AG04449 (cell line): Measurements from ENCODE around the gene MLH3.

Source experiments
- CTCF ChIA-PET: fragments of 350-600 bp; formaldehyde crosslinking; extraction: SDS; loops from one replicate; lab custom pipeline; 2021; ENCODE audit warnings: antibody characterized with exemption; lab: Yijun Ruan, JAX
- POLR2A ChIA-PET: fragments of 400-600, 350-600 bp; formaldehyde crosslinking; extraction: SDS; loops from one replicate; lab custom pipeline; 2020; ENCODE audit warnings: antibody characterized with exemption, inconsistent platforms; lab: Yijun Ruan, JAX
- DNase-seq: peaks from one replicate; pipeline ENCODE4 v3.0.0-alpha.2; 2010; ENCODE audit warnings: low read depth, low spot score
- H3K4me3 ChIP-seq: 2 replicates; pipeline ENCODE4 v1.5.1; 2011; ENCODE audit warnings: low read depth, mild to moderate bottlenecking, control low read depth, low read length
- TF ChIP-seq, protein P1 (sequence below): IDR thresholded peaks from one replicate; pipeline ENCODE4 v1.5.1; 2011; ENCODE audit warnings: mild to moderate bottlenecking, moderate library complexity, low read length, control low read depth, inconsistent platforms; ENCODE audit not compliant: insufficient read depth; ENCODE audit errors: missing control alignments

MLH3 gene

DNA sequence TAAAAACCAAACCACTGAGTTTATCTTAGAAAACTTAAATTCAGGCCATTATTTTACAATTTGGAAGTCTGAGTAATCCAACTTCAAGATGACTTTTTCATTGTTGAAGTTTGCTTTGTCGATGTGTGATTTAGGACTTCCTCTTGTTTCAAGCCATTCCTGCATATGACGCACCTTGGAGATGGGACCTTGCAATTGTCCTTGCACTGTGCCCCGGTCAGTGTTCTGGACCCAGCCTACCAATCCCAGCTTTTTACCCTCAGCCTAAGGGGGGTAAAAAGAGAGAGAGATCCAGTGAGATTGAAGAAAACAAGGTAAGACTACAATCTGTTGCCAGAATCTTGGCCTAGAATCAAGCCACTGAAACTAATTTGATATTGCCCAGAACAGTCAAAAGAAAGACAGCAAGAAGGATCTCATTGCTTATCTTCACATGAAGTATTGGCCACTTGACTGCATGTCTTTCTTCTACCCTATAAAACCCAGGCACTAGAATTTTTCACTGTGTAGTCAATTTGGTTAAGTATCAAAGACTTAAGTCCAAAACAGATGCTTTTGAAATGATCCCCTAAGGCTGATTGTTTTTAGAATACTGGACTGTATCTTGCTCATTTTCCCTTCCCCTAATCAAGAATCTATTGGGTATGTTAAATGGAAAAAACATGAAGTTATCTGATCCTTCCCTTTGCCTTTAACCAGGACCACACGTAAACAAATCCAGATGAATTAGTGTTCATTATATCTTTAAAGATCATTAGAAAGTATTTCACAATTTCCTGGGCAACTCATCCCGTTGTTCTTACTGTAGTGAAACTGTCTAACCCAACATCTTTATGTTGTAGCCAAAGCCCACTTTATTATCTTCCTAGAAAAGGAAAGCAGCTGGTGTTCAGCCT, 2.4 kb upstream of the MLH3 start:
- DNase-seq: no peak
- CTCF ChIA-PET: interaction anchor here (0.7 to 1.1 kb wide), 2 partner anchors 10 to 12 kb away, joined by 3 to 4 read pairs; partner anchors contain the start of gene ACYP1
- no peak overlapping the region for H3K4me3 ChIP-seq
- TF ChIP-seq, protein P1, sequence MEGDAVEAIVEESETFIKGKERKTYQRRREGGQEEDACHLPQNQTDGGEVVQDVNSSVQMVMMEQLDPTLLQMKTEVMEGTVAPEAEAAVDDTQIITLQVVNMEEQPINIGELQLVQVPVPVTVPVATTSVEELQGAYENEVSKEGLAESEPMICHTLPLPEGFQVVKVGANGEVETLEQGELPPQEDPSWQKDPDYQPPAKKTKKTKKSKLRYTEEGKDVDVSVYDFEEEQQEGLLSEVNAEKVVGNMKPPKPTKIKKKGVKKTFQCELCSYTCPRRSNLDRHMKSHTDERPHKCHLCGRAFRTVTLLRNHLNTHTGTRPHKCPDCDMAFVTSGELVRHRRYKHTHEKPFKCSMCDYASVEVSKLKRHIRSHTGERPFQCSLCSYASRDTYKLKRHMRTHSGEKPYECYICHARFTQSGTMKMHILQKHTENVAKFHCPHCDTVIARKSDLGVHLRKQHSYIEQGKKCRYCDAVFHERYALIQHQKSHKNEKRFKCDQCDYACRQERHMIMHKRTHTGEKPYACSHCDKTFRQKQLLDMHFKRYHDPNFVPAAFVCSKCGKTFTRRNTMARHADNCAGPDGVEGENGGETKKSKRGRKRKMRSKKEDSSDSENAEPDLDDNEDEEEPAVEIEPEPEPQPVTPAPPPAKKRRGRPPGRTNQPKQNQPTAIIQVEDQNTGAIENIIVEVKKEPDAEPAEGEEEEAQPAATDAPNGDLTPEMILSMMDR: no peak
- POLR2A ChIA-PET: interaction anchor here (0.9 kb wide), 1 partner anchor 10 kb away, joined by 3 read pairs; the partner anchor contains the start of gene ACYP1

DNA sequence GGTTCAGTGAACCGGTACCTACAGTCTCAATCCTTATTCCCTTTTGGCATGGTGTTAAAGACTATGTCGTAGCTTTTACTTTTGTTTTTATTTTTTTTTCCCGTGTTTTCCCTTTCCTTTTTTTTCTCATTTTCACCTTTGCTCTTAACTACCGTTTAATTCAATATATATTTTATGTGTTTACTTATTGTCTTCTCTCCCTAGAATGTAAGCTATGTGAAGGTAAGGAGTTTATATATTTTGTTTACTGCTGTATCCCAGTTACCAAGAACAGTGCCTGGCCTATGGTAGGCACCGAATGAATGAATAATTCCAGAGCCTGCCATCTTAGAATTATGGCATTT, 261 bp upstream of the MLH3 start:
- TF ChIP-seq, protein P1: no peak
- DNase-seq: no peak
- ChIA-PET POLR2A (no interaction called here), CTCF (interaction anchor here (0.7 to 1.2 kb wide), 4 partner anchors 11 to 602 kb away, joined by 3 to 5 read pairs (median 4); partner anchors contain the start of gene ACYP1)
- peak overlapping the region; percentile 60 for H3K4me3 ChIP-seq

DNA sequence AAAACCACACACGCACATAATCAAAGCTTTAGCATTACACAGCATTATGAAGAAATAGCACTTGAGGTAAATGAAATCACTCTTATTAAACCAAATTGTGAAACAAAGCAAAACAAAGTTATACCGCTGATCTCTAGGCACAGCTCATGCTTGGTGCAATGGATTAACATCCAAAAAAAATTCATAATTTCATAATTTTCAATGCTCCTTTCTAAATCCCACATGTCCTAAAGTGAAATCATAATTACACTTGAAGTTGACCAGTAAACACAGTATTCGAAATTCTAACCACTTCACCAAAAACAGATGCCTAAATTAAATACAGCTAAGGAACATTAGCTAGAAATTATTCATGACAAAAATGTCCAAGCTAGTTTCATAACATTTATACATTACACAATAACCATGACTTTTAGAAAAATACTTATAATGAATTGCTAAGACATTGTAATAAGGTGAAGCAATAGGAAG, 1.5 kb downstream of the MLH3 start:
- POLR2A ChIA-PET: no interaction called here
- CTCF ChIA-PET: interaction anchor here (0.9 to 1.9 kb wide), 6 partner anchors 12 to 139 kb away, joined by 3 to 9 read pairs (median 3); no protein-coding TSS in a partner anchor

DNA sequence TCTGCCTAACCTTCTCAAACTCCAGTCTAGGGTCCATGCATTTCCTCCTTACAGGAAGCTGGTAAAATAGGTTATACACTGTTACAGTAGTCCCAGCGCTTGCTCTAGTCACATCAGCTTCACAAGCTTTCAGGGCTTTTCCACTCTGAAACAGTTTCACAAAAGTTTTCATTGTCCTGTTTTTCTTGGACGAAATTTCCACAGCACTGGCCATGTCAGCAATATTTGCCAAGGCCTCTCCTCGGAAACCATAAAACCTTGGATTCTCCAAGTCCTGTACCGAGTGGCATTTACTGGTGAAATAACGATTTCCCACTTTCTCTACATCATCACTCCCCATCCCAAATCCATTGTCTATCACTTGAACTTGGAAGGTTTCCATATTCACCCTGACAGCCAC, 2.1 kb downstream of the MLH3 start:
- DNase-seq: no peak
- H3K4me3 ChIP-seq: no peak overlapping the region
- ChIA-PET POLR2A (interaction anchor here (0.7 kb wide), 1 partner anchor 24 kb away, joined by 3 read pairs; no protein-coding TSS in a partner anchor), CTCF (interaction anchor here (1.1 to 1.9 kb wide), 5 partner anchors 13 to 144 kb away, joined by 3 to 9 read pairs (median 3); no protein-coding TSS in a partner anchor)
- TF ChIP-seq, protein P1: no peak

More for the DNA sequence above, 1.5 kb downstream of the MLH3 start:
- TF ChIP-seq, protein P1: no peak
- no peak overlapping the region for H3K4me3 ChIP-seq
- DNase-seq: no peak

DNA sequence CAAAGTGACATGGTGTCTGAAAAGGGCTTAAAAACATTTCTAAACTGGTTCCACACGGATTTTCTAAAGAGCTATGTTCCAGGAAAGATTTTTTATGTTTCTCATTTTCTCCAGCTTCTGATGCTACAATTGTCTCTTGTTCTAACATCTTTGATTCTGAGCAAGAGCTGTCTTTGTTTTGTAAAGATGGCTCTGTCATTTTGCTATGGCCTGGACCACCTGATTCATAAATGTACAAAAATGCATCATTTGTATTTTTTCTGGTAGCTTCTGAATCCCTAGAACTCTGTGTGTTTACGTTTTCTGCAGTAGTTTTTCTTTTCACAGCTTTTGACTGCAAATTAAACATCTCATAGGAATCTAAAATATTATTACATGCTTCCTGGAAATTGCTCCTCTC, 3.2 kb downstream of the MLH3 start:
- TF ChIP-seq, protein P1: no peak
- ChIA-PET CTCF (interaction anchor here (1.5 to 1.9 kb wide), 2 partner anchors 40 to 143 kb away, joined by 4 to 9 read pairs; no protein-coding TSS in a partner anchor), POLR2A (no interaction called here)
- H3K4me3 ChIP-seq: no peak overlapping the region
- DNase-seq: no peak

DNA sequence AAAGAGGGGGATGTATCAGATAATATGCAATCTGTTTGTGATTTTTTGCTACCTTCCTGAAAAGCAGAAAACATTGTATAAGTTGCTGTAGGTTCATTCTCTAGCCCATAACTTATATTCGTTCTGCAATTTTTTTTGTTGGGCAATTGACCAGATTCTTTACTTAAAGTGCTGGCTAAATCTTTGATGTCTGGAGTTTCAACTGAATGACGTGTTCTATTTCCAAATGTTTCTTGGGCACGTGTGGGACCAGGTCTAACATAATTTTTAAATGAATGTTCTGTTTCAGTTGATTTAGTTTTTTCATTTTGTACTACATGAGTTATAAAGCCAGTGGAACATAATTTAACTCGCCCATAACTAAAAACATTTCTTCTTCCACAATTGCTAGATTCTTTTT, 3.8 kb downstream of the MLH3 start:
- ChIA-PET CTCF (no interaction called here), POLR2A (no interaction called here)
- no peak for DNase-seq
- TF ChIP-seq, protein P1: no peak
- no peak overlapping the region for H3K4me3 ChIP-seq
